ENCODE results near the gene OR4L1. TPM values are rescaled to one million over a fixed set of nuclear protein-coding genes. Genes with fewer than 3 reads are reported as not detected.
"Not testable (repeated sequence)": the region's sequence is repeated elsewhere in the genome, so short reads cannot be mapped to it uniquely, and the experiment has no call there.

The OR4L1 gene, protein sequence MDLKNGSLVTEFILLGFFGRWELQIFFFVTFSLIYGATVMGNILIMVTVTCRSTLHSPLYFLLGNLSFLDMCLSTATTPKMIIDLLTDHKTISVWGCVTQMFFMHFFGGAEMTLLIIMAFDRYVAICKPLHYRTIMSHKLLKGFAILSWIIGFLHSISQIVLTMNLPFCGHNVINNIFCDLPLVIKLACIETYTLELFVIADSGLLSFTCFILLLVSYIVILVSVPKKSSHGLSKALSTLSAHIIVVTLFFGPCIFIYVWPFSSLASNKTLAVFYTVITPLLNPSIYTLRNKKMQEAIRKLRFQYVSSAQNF
- total RNA-seq, result not detected in 2 replicates
- polyA plus RNA-seq (2012), result not detected

- no peak for DNase-seq (ENCODE audit: low read depth)
These were observed at the start of gene OR4L1 for GRCh38 chr14:20059745-20060144. OR4L1 (plus strand) TSS chr14:20060045; CDS start chr14:20060045, 0 bp downstream.

- DNase-seq (ENCODE audit: low read depth), result no peak
These were observed 40.5 kb upstream of the OR4L1 start, which contains the start of gene OR4K14 for GRCh38 chr14:20019257-20019865. OR4K14 (minus strand) TSS chr14:20019307; CDS start chr14:20015193, 4,114 bp downstream.

- no peak for DNase-seq (ENCODE audit: low read depth)
These were observed 28.8 kb upstream of the OR4L1 start for GRCh38 chr14:20031058-20031457.

DNA sequence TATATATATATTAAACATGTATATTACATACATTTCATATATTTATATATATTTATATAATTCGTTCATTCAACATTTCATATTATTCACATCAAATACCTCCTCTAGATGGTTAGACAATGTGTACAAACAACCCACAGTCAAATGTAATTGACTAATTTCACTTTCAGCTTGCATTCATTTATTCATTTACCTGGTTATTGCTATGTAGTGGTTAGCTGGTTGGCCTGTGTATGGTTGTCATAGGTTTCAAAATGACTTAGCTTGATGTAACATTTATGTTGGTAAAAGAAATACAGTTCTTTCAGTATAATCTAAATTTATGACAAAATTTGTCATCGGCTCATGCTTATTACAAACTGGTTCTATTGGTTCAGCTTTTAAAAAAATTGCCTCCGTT lies 24.4 kb upstream of the OR4L1 start:
- no peak for DNase-seq (ENCODE audit: low read depth)

DNA sequence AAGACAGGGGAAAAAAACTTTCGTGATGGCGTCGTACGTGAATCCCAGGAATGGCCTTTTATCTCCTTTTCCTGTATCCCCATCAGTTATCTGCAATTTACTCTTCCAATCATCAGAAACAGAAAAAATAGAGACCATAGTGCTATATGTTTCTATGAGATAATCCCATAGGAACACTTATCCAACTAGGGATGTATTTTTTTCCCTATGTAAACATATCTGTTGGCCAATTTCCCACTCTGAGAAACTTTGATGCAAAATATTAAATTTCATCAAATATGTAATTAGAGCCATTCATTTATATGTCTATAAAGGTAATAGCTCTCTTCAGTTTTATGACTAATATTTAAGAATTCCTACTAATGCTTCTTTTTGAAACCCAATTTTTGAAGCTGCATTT lies 23.9 kb upstream of the OR4L1 start, which contains the start of gene OR4K13:
Gene OR4K13 (minus strand): TSS at position 101 of the 400 bp plus-strand sequence. CDS start 1,280 bp downstream, outside the sequence.
- DNase-seq (ENCODE audit: low read depth), result no peak

GRCh38 chr14:20044243-20044642 lies 15.6 kb upstream of the OR4L1 start:
- DNase-seq (ENCODE audit: low read depth), result no peak

GRCh38 chr14:20048202-20048601 lies 11.6 kb upstream of the OR4L1 start:
- DNase-seq (ENCODE audit: low read depth), result no peak

GRCh38 chr14:20092050-20092449 lies 32.2 kb downstream of the OR4L1 start:
- DNase-seq (ENCODE audit: low read depth), result no peak

- no peak for DNase-seq (ENCODE audit: low read depth)
These were observed 33.6 kb downstream of the OR4L1 start for GRCh38 chr14:20093442-20093841.

DNA sequence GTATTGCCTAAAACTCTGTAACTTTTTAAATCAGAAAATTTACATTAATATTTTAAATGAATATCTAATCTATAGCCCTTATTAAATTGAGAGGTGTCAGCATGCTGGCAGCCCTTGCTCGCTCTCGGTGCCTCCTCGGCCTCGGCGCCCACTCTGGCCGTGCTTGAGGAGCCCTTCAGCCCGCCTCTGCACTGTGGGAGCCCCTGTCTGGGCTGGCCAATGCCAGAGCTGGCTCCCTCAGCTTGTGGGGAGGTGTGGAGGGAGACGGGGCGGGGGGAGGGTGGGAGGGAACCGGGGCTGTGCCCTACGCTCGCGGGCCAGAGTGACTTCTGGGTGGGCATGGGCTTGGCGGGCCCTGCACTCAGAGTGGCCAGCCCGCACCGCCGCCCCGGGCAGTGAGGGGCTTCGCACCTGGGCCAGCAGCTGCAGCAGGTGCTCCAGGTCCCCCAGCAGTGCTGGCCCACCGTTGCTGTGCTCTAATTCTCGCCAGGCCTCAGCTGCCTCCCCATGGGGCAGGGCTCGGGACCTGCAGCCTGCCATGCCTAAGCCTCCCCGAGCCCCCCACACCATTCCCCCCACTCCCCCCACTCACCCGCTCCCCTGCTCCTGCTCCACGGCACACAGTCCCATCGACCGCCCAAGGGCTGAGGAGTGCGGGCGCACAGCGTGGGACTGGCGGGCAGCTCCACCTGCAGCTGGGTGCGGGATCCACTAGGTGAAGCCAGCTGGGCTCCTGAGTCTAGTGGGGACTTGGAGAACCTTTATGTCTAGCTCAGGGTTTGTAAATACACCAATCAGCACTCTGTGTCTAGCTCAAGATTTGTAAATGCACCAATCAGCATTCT lies 39.3 kb downstream of the OR4L1 start:
- not testable (repeated sequence) for DNase-seq (ENCODE audit: low read depth)

- no peak for DNase-seq (ENCODE audit: low read depth)
These were observed 50.6 kb downstream of the OR4L1 start, which contains the start of gene OR4K17 for GRCh38 chr14:20110438-20110837. OR4K17 (plus strand) TSS chr14:20110739; CDS start chr14:20117500, 6,761 bp downstream.

Other genes with a start within 250 kb of the OR4L1 start
- not detected in 2 replicates for gene OR4K2, start 184.9 kb upstream of the OR4L1 start, total RNA-seq
- not detected in 2 replicates for gene OR4K5, start 139.4 kb upstream of the OR4L1 start, total RNA-seq
- not detected in 2 replicates for gene OR4K1, start 129.1 kb upstream of the OR4L1 start, total RNA-seq
- gene OR4K15, start 84.5 kb upstream of the OR4L1 start, total RNA-seq, result not detected in 2 replicates
- gene OR4Q2, start 57.9 kb upstream of the OR4L1 start, total RNA-seq, result not detected in 2 replicates
- gene OR4K14, start 40.7 kb upstream of the OR4L1 start, total RNA-seq, result not detected in 2 replicates
- gene OR4K13, start 24.0 kb upstream of the OR4L1 start, total RNA-seq, result not detected in 2 replicates
- gene OR4K17, start 50.7 kb downstream of the OR4L1 start, total RNA-seq, result not detected in 2 replicates
- gene OR4N5, start 78.8 kb downstream of the OR4L1 start, total RNA-seq, result not detected in 2 replicates
- not detected in 2 replicates for gene OR11G2, start 130.9 kb downstream of the OR4L1 start, total RNA-seq
- not detected in 2 replicates for gene OR11H6, start 163.7 kb downstream of the OR4L1 start, total RNA-seq
- not detected in 2 replicates for gene OR11H7, start 168.9 kb downstream of the OR4L1 start, total RNA-seq
- not detected in 2 replicates for gene OR11H4, start 179.2 kb downstream of the OR4L1 start, total RNA-seq
- gene TTC5, start 245.9 kb downstream of the OR4L1 start, total RNA-seq, result 9.6 and 11.3 TPM in 2 replicates